Activated CD4-positive, alpha-beta memory T cell treated with anti-CD3 and anti-CD28 coated beads, Interleukin-2, amount 10 ng/mL, durations not matched to agents 7 days and 5 days (primary cell): Measurements from ENCODE around the gene ARMC6. TPM values are rescaled to one million over a fixed set of nuclear protein-coding genes. Genes with fewer than 3 reads are reported as not detected.
A peak's percentile ranks its signal among the peaks of the same experiment; 100 is the strongest.

ENCODE experiments used
- CTCF ChIA-PET: fragments of 350-600 bp; sonication (Branson Sonifier 250); formaldehyde crosslinking; loops from one replicate; lab custom pipeline; 2021; ENCODE audit warnings: antibody characterized with exemption, inconsistent platforms; lab: Charles Lee
- POLR2A ChIA-PET: fragments of 350-600 bp; sonication (Branson Sonifier 250); formaldehyde crosslinking; loops from one replicate; lab custom pipeline; 2021; ENCODE audit warnings: antibody characterized with exemption; lab: Charles Lee
- DNase-seq: peaks from one replicate; pipeline ENCODE4 v3.0.0-alpha.2; 2020
- H3K27ac Mint-ChIP-seq: one replicate; pipeline ENCODE4 v1.8.0; 2021; ENCODE audit warnings: mild to moderate bottlenecking, mixed read lengths
- H3K27me3 Mint-ChIP-seq: one replicate; pipeline ENCODE4 v1.8.0; 2021; ENCODE audit warnings: mixed read lengths
- H3K36me3 Mint-ChIP-seq: one replicate; pipeline ENCODE4 v1.8.0; 2021; ENCODE audit warnings: low read depth, mixed read lengths
- H3K4me1 Mint-ChIP-seq: one replicate; pipeline ENCODE4 v1.8.0; 2021; ENCODE audit warnings: mixed read lengths
- H3K4me3 Mint-ChIP-seq: one replicate; pipeline ENCODE4 v1.8.0; 2021; ENCODE audit warnings: mild to moderate bottlenecking, mixed read lengths
- H3K9me3 Mint-ChIP-seq: one replicate; pipeline ENCODE4 v1.8.0; 2021; ENCODE audit warnings: mixed read lengths
- total RNA-seq, 2 experiments: library from RNA; stranded (reverse); gene quantifications; one replicate each; pipeline ENCODE4 v1.2.3, GENCODE V29; 2021

ARMC6 gene
- 10 to 100 TPM; 19.7 to 22.5 TPM for total RNA-seq

- H3K9me3 Mint-ChIP-seq: no peaks in the 10 kb centered on the region
- DNase-seq: peak; percentile 91
- peaks cover 27% of the 10 kb centered on the region for H3K36me3 Mint-ChIP-seq
- POLR2A ChIA-PET: interaction anchor here (1.0 to 2.4 kb wide), 2 partner anchors 31 to 114 kb away, joined by 5 to 7 read pairs; partner anchors contain the start of genes COPE and DDX49
- no peaks in the 10 kb centered on the region for H3K27me3 Mint-ChIP-seq
- peak within 1 kb of the TSS; percentile 90 for H3K27ac Mint-ChIP-seq
- peak within 1 kb of the TSS; percentile 97 for H3K4me3 Mint-ChIP-seq
- H3K4me1 Mint-ChIP-seq: peaks cover 38% of the 10 kb centered on the region
- CTCF ChIA-PET: no interaction called here
Measured at GRCh38 chr19:19033426-19034203, at the start of gene ARMC6, which contains the start of gene SUGP2. Gene ARMC6, plus strand, starts transcription at chr19:19033603. Its CDS starts 607 bp downstream, at chr19:19034210. Gene SUGP2, minus strand, starts transcription at chr19:19033517. Its CDS starts 2,446 bp downstream, at chr19:19031071.

- CTCF ChIA-PET: no interaction called here
- Mint-ChIP-seq H3K27ac (no peak overlapping the region), H3K4me1 (no peaks in the 10 kb centered on the region), H3K9me3 (no peaks in the 10 kb centered on the region), H3K4me3 (no peak overlapping the region), H3K36me3 (no peaks in the 10 kb centered on the region), H3K27me3 (peaks cover 25% of the 10 kb centered on the region)
- POLR2A ChIA-PET: no interaction called here
- no peak for DNase-seq
Measured at GRCh38 chr19:18984251-18984650, 49.2 kb upstream of the ARMC6 start.

GRCh38 chr19:18985257-18985656, 48.1 kb upstream of the ARMC6 start:
- H3K4me1 Mint-ChIP-seq: no peaks in the 10 kb centered on the region
- H3K36me3 Mint-ChIP-seq: no peaks in the 10 kb centered on the region
- no peak for DNase-seq
- no peak overlapping the region for H3K27ac Mint-ChIP-seq
- H3K4me3 Mint-ChIP-seq: no peak overlapping the region
- CTCF ChIA-PET: no interaction called here
- peaks cover 25% of the 10 kb centered on the region for H3K27me3 Mint-ChIP-seq
- POLR2A ChIA-PET: no interaction called here
- no peaks in the 10 kb centered on the region for H3K9me3 Mint-ChIP-seq

GRCh38 chr19:18987456-18987855, 45.9 kb upstream of the ARMC6 start:
- H3K27me3 Mint-ChIP-seq: peaks cover 25% of the 10 kb centered on the region
- H3K36me3 Mint-ChIP-seq: peaks cover 6% of the 10 kb centered on the region
- H3K9me3 Mint-ChIP-seq: no peaks in the 10 kb centered on the region

DNA sequence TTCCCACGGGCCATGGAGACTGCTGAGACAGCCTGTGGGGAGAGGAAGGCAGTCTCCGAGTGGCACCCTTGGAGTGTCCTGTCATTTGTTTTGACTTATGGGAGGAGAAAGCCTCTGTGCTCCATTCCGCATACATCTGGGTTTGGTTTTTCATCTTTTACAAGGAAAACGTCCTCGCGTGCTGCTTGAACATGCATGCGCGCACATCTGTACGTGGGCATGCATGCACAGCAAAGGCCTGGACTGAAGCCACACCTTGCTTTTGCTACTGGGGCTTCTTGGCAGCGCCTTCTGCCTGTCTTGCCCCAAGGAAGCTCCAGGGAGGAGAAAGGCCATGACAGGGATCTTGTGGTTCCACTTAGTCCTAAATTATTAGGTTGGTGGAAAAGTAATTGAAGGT, 44.1 kb upstream of the ARMC6 start:
- Mint-ChIP-seq H3K9me3 (no peaks in the 10 kb centered on the region), H3K36me3 (peaks cover 23% of the 10 kb centered on the region), H3K27me3 (peaks cover 21% of the 10 kb centered on the region), H3K4me1 (no peaks in the 10 kb centered on the region), H3K4me3 (no peak overlapping the region), H3K27ac (no peak overlapping the region)
- ChIA-PET CTCF (no interaction called here), POLR2A (no interaction called here)
- DNase-seq: no peak

More at GRCh38 chr19:18987456-18987855, 45.9 kb upstream of the ARMC6 start:
- no peak overlapping the region for H3K4me3 Mint-ChIP-seq
- no peak overlapping the region for H3K27ac Mint-ChIP-seq
- no peaks in the 10 kb centered on the region for H3K4me1 Mint-ChIP-seq
- POLR2A ChIA-PET: no interaction called here
- no peak for DNase-seq
- CTCF ChIA-PET: interaction anchor here (0.7 kb wide), 1 partner anchor 68 kb away, joined by 3 read pairs; the partner anchor contains the start of genes COPE and DDX49

DNA sequence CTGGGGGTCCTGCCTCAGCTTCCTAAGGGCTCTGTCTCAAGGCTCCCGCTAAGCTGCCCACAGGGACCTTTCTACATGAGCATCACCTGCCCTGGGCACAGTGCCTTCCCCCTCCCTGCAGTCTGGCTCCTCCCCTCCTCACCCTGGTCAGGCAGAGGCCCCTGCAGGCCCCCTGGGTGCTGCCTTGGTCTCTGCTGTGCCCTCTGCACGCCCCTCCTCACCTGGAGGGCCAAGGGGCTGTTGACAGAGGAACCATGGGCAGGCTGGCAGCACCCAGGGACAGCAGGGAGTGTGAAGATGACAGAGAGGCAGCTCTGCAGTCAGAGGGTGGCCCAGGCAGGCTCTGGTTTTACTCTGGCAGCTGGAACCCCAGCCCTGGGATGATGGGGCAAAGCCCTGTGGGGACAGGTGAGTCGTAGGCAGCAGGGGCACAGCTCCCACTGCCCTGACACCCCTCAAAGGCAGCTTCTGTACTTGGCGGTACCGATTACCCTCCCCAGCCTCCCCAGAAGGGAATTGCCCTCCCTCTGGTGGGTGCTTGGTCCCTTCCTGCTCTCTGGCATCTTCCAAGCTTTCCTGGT, 43.2 kb upstream of the ARMC6 start:
- no peaks in the 10 kb centered on the region for H3K9me3 Mint-ChIP-seq
- H3K4me1 Mint-ChIP-seq: no peaks in the 10 kb centered on the region
- ChIA-PET CTCF (no interaction called here), POLR2A (no interaction called here)
- no peak overlapping the region for H3K4me3 Mint-ChIP-seq
- peaks cover 15% of the 10 kb centered on the region for H3K27me3 Mint-ChIP-seq
- H3K27ac Mint-ChIP-seq: no peak overlapping the region
- no peak for DNase-seq
- peaks cover 30% of the 10 kb centered on the region for H3K36me3 Mint-ChIP-seq

- Mint-ChIP-seq H3K9me3 (no peaks in the 10 kb centered on the region), H3K27ac (no peak overlapping the region), H3K4me1 (no peaks in the 10 kb centered on the region), H3K4me3 (no peak overlapping the region), H3K27me3 (peaks cover 9% of the 10 kb centered on the region), H3K36me3 (peaks cover 36% of the 10 kb centered on the region)
- no peak for DNase-seq
- POLR2A ChIA-PET: no interaction called here
- CTCF ChIA-PET: no interaction called here
Measured at GRCh38 chr19:18991006-18991405, 42.4 kb upstream of the ARMC6 start.

DNA sequence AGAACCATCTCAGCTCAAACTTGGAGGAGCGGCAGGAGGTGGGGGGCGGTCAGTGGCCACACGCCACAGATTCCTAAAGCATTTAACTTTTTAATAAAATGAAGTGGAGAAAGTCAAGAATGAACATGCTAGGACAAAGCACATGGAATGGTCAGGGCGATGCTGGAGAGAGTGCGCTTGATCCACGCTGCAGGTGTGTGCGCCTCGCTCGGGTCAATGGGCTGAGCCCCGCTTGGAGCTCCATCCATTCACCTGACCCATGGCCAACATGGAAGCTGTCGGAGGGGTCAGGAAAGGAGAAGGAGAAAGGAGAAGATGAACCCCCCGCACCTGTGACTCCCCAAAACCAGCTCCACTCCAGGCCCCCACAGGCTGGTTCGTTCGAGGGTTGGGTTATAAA, 41.9 kb upstream of the ARMC6 start:
- Mint-ChIP-seq H3K27me3 (peaks cover 5% of the 10 kb centered on the region), H3K36me3 (peaks cover 36% of the 10 kb centered on the region), H3K27ac (no peak overlapping the region), H3K9me3 (no peaks in the 10 kb centered on the region), H3K4me1 (no peaks in the 10 kb centered on the region), H3K4me3 (no peak overlapping the region)
- DNase-seq: no peak
- ChIA-PET POLR2A (interaction anchor here (0.6 to 0.7 kb wide), 2 partner anchors 16 to 203 kb away, joined by 3 read pairs; no protein-coding TSS in a partner anchor), CTCF (no interaction called here)

DNA sequence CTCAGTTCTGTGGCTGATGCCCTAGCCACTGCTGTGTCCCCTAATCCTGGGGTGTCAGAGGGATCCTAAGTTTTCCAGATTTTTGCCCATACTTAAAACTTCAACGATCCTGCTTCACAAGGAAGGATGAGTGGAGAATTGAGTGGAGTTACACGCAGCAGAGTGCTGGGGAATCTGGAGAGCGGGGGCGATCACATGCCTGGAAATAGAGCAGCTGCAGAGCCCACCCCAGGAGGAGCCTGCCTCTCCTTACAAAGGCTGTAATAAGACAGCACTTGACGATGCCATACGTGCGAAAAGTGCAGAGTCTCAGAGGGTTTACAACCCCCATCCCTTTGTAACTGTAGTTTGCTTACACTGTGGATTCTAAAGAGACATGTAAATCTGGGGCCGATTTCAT, 40.7 kb upstream of the ARMC6 start:
- H3K36me3 Mint-ChIP-seq: peaks cover 36% of the 10 kb centered on the region
- POLR2A ChIA-PET: no interaction called here

GRCh38 chr19:18993115-18993514, 40.3 kb upstream of the ARMC6 start:
- Mint-ChIP-seq H3K4me1 (no peaks in the 10 kb centered on the region), H3K27ac (no peak overlapping the region), H3K4me3 (no peak overlapping the region), H3K9me3 (no peaks in the 10 kb centered on the region), H3K27me3 (no peaks in the 10 kb centered on the region), H3K36me3 (peaks cover 40% of the 10 kb centered on the region)
- ChIA-PET CTCF (no interaction called here), POLR2A (no interaction called here)
- DNase-seq: no peak

More for the DNA sequence above, 40.7 kb upstream of the ARMC6 start:
- Mint-ChIP-seq H3K4me3 (no peak overlapping the region), H3K27me3 (no peaks in the 10 kb centered on the region), H3K9me3 (no peaks in the 10 kb centered on the region), H3K4me1 (no peaks in the 10 kb centered on the region), H3K27ac (no peak overlapping the region)
- DNase-seq: no peak
- CTCF ChIA-PET: no interaction called here

- peak; percentile 19 for DNase-seq
- POLR2A ChIA-PET: no interaction called here
- Mint-ChIP-seq H3K27ac (no peak overlapping the region), H3K4me1 (peaks cover 19% of the 10 kb centered on the region), H3K9me3 (no peaks in the 10 kb centered on the region), H3K36me3 (peaks cover 57% of the 10 kb centered on the region), H3K27me3 (no peaks in the 10 kb centered on the region), H3K4me3 (no peak overlapping the region)
- CTCF ChIA-PET: interaction anchor here (0.5 kb wide), 1 partner anchor 482 kb away, joined by 3 read pairs; no protein-coding TSS in a partner anchor
Measured at GRCh38 chr19:18995804-18996241, 37.6 kb upstream of the ARMC6 start.

DNA sequence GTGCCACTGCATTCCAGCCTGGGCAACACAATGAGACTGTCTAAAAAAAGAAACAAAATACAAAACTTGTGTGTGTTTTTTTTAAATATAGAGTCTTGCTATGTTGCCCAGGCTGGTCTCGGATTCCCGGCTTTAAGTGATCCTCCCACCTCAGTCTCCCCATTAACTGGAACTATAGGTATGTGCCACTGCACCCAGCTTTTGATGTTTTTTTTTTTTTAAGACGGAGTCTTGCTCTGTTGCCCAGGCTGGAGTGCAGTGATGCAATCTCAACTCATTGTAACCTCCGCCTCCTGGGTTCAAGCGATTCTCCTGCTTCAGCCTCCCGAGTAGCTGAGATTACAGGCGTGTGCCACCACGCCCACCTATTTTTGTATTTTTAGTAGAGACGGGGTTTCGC, 37.1 kb upstream of the ARMC6 start:
- no peaks in the 10 kb centered on the region for H3K27me3 Mint-ChIP-seq
- peaks cover 19% of the 10 kb centered on the region for H3K4me1 Mint-ChIP-seq
- DNase-seq: no peak
- ChIA-PET POLR2A (no interaction called here), CTCF (interaction anchor here (0.5 kb wide), 1 partner anchor 482 kb away, joined by 3 read pairs; no protein-coding TSS in a partner anchor)
- no peaks in the 10 kb centered on the region for H3K9me3 Mint-ChIP-seq
- H3K4me3 Mint-ChIP-seq: no peak overlapping the region
- H3K36me3 Mint-ChIP-seq: peaks cover 57% of the 10 kb centered on the region
- no peak overlapping the region for H3K27ac Mint-ChIP-seq

DNA sequence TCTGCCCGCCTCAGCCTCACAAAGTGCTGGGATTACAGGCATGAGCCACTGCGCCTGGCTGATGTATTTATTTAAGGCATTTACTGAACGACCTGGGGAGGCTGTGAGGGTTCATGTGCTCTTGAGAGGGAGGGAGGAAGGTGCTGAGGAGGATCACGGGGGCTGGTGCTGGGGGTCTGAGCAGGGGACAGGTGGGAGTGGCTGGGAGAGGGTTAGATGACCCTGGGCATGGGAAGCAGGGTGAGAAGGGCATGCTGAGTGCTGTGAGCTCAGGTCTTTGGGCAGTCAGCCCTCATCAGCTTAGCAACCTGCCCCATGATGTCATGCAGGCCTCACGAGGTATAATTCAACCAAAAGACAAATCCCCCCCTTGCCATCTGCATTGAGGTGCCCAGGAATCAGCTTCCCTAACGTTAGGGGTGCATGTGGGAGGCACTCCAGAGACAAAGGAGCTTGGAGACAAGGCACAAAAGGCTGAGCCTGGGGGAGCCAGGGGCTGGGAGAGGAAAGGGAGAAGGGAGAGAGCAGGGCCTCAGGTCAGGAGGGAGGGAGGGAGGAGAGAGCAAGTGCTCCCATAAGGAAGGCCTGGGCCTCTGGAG, 36.5 kb upstream of the ARMC6 start:
- Mint-ChIP-seq H3K9me3 (no peaks in the 10 kb centered on the region), H3K36me3 (peaks cover 60% of the 10 kb centered on the region), H3K27me3 (no peaks in the 10 kb centered on the region)

More for the DNA sequence above, 36.5 kb upstream of the ARMC6 start:
- no peak for DNase-seq
- POLR2A ChIA-PET: no interaction called here
- Mint-ChIP-seq H3K4me1 (peaks cover 19% of the 10 kb centered on the region), H3K27ac (no peak overlapping the region), H3K4me3 (no peak overlapping the region)
- CTCF ChIA-PET: no interaction called here
